HG03378 (cell line): ENCODE data around the gene CHID1.
A peak's percentile ranks its signal among the peaks of the same experiment; 100 is the strongest.

Source experiments
- ATAC-seq: cut with Tn5 transposase; IDR thresholded peaks from one replicate; pipeline ENCODE4 v1.9.1; 2021; ENCODE audit warnings: mild to moderate bottlenecking, moderate library complexity; ENCODE audit not compliant: unreplicated experiment

The CHID1 gene

DNA sequence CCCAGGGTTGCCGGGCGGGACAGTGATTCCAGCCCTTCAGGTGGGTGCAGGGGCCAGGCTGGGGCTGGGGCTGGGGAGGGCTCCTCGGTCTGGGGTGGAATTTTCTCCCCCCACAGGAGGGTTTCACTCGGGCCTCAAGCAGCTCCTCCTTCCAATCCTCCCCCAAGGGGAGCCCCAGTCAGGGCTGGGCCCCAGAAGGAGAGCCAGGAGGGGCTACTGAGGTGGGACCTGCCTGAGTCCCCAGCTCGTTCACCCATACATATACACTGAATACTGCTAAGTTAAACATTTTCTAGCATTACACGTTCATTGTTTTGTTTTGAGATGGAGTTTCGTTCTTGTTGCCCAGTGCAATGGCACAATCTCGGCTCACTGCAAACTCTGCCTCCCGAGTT, 84.4 kb downstream of the CHID1 start:
- no peak for ATAC-seq

DNA sequence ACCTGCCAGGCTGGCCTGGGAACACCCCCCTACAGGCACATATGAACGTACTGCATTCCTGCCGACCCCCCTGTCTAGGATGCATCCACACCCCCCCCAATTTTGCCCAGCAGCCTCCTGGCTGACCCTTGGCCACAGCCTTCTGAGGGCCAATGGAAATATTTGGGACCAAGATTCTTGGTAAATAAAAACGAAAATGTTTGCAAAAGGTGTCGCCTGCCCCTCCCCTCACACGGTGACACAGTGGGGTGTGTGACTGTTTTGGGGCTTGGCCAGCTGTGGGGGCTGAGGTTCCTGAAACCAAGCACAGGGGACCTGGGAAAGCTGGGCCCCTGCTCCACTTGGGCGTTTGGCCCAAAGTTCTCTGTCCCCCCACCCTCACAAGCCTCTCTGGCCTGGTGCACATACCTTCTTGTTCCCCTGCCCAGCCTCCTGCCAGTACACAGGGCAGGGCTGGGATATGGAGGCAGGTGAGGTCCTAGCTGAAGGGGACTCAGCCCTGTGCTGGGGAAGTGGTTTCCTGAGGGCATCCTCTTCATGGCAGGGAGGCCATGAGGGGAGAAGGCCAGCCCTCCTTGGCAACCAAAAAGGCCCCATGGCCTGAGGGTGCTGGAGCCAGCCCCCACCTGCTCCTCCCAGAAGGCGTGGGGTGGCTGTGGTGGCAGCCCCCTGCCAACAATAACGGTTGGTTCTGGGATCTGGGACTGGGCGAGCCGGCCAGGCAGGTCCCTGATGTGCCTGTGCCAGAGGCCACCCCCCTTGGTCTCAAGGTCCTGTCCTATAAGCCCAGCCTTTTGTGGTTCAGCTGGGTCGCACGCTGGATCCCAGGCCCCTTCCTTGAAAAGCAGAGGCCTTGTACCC, 85.0 kb downstream of the CHID1 start:
- ATAC-seq = no peak

DNA sequence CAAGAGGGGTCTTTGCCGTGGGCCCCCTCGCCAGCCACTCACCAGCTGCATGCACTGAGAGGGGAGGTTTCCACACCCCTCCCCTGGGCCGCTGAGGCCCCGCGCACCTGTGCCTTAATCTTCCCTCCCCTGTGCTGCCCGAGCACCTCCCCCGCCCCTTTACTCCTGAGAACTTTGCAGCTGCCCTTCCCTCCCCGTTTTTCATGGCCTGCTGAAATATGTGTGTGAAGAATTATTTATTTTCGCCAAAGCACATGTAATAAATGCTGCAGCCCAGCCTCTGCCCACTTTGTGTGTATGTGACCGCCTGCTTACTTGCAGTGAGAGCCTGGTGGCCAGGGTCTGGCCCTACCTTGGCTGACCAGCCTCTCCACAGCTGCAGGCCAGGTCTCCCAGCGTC, 85.7 kb downstream of the CHID1 start:
- ATAC-seq = no peak

DNA sequence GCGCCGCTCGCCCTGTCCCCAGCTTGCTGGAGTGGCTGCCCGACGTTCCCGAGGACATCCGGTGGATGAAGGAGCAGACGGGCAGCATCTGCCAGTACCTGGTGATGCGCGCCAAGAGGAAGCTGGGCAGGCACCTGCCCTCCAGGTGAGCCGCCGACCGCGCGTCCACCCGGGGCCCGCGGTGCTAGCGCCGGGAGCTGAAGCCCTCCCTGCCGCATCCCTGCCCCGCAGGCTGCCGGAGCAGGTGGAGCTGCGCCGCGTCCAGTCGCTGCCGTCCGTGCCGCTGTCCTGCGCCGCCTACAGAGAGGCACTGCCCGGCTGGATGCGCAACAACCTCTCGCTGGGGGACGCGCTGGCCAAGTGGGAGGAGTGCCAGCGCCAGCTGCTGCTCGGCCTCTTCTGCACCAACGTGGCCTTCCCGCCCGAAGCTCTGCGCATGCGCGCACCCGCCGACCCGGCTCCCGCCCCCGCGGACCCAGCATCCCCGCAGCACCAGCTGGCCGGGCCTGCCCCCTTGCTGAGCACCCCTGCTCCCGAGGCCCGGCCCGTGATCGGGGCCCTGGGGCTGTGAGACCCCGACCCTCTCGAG, 86.2 kb downstream of the CHID1 start:
- ATAC-seq = no peak

DNA sequence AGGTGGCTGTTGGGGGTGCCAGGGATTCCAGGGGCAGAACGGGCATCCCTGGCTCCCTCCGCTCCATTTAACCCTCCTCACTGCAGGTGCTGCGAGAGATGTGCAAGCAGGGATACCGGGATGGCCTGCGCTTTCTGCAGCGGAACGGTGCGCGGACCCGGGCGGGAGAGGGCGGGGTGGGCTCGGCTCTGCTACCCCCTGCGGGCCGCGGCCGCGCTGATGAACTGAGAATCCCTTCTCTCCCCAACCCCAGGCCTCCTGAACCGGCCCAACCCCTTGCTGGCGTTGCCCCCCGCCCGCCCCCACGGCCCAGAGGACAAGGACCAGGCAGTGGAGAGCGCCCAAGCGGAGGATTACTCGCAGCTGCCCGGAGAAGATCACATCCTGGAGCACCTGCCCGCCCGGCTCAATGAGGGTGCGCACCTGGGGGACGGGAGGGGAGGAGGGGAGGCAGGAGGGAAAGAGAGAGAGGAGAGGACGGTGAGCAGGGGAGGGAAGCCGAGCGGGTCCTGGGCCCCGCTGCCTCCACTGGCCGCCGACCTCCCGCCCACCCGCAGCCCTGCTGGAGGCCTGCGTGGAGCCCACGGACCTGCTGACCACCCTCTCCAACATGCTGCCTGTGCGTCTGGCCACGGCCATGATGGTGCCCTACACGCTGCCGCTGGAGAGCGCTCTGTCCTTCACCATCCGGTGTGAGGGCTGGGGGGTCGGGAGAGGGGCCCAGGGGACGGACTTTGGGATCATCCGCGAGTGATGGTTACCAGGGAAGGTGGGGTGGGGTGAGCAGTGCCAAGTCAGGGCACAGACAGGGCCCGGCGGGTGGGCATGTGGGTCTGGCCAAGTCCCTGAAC, 86.9 kb downstream of the CHID1 start:
- ATAC-seq = no peak

DNA sequence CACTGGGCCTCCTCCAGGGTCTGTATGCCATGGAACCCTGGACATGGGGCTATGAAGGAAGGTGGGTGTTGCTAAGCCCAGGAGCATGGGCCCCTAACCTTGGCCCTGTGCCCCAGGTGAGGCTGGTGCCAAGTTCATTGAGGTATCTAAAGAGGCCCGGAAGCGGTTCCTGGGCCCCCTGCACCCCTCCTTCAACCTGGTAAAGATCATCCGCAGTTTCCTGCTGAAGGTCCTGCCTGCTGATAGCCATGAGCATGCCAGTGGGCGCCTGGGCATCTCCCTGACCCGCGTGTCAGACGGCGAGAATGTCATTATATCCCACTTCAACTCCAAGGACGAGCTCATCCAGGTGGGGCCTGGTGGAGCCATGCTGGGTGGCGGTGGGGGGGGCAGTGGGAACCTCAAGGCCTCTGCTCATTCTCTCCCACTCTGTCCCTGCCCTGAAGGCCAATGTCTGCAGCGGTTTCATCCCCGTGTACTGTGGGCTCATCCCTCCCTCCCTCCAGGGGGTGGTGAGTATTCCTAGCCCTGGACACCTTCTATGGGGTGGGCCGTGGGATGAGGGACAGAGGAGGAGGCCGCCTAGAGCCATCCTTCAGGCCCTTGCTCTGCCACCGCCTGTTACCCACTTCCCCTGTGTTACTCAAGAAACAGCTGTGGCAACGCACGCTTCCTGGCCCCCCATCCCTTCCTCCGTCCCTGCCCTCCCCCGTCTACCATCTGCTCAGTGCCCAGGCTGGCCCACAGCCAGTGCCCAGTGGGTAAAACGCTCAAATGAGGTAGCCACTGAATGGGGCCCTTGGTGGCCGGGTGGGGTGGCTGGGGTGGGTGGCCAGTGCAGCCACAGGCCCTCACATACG, 88.9 kb downstream of the CHID1 start:
- ATAC-seq = no peak

DNA sequence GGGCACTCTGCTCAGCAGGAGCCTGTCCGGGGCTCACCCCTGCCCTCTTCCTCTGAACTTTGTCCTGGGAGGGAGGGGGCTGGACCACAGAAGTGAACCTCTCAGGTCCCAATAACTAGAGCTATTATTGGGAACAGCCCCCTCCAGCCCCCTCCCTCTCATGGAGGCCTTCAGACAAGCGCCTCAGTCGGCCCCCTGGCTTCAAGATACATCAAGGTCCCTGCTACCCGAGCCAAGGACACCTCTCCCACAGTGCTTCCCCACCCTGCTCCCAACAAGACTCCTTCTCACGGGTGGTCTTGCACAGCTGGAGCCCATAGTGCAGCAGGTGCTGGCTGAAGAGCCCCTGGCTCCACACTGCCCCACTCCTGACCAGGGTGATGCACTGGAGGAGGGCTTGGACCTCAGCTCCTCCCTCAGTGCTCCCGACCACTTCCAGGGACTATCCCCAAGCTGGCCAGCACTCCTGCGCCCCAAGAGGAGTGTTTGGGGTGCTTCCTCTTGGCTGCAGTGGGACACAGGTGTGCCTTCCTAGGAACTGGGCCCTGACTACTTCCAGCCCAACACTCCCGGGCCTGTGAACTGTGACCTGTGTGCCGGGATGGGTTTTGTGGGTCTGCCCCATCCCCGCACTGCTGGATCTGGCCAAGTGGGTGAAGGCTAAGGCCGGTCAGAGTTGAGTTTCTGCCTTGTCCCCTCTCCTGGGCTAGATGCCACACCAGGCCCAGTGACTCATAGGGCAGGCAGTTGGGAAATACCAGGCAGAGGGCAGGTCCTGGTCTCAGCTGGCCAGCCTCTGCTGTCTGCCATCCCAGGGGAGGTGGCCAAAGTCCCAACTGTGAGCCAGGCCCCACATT, 89.7 kb downstream of the CHID1 start:
- no peak for ATAC-seq

DNA sequence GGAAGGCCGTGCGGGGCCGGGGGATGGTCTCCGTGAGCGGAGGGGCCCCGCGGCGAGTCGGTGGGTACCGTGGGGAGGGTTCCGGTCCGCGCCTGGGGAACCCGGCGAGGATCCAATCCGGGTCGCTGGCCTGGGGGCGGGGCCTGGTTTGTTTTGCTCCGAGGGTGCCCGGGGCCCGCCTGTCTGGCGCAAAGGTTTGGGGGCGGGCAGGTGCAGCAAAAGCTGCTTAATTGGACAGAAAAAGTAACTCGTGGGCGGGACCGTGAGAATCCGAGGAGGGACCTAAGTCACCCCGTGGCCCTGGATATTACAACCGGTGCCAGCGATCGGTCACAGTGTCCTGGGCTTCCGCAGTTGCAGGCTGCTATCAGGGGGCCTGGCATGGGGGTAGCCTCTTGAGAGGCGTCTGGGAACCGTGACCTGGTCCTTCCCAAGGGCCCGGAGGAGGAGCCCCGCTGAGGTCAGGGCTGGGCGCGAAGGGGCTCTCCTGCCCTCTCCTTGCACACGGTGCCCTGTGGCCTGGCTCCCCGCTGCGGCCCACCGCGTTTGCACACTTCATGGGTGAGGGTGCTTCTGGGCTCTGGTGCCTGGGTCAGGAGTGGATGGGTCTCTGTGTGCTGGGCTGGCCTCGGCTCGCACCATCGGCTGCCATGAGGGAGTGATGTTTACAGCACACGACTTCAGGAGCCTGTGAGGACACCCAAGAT, 90.5 kb downstream of the CHID1 start:
- ATAC-seq = peak; percentile 54

DNA sequence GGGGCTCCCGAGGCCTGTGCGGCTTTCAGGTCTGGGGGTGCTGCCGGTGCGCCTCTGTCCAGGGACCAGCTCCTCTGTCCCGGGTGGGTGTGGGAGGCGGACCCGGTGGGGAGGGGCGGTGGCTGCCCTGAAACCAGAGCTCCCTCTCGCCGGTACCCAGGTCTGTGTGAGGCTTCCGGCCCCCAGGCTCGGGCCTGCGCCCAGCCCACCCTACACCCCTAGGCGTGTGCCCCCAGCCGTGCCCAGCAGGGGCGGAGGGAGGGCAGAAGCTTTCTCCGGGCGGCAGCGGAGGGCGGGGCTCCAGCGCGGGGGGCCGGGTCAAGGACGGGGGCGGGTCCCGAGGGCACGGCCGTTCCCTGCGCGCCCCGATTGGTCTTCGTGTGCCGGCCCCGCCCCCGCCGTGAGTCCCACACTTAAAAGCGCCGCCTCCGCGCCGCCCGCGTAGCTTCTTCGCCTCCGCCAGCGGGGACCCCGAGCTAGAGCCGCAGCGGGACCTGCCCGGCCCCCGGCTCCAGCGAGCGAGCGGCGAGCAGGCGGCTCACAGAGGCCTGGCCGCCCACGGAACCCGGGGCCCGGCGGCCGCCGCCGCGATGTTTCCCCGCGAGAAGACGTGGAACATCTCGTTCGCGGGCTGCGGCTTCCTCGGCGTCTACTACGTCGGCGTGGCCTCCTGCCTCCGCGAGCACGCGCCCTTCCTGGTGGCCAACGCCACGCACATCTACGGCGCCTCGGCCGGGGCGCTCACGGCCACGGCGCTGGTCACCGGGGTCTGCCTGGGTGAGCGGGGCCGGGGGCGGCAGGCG, 91.3 kb downstream of the CHID1 start:
- ATAC-seq = peak; percentile 28

DNA sequence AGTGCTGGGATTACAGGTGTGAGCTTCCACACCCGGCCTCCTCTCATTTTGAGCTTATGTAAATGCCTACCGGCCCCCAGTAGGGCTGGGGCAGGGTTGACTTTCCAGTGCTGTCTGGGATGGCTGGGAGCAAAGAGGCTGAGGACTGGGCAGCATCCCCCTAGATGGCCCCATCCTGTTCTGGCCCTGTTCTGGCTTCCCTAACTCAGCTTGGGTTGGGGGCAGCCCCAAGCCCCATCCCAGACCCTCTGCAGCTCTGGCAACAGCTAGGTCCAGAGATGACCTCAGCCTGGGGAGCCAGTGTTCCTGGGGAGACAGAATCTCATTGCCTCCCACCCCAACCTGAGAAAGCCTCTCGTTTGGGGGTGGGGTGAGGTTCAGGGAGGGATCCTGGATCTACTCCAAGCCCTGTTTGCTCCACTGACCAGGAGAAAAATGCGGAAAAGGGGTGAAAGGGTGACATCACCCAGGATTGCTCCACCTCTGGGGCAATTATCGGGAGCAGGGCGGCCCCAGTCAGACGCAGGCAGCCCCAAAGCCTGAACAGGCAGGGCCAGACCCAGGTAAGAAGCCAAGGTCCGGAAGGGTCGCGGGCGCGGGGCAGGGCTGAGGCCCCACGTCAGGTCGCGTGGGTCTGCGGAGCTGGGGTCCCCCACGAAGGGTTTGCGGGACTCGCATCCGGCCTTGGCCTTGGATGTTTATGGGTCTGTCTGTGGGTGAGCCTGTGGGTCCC, 92.0 kb downstream of the CHID1 start, which contains the start of gene PNPLA2:
TSS of gene PNPLA2 (plus strand) at position 519 of the 733 bp plus-strand sequence. CDS start 805 bp downstream, outside the sequence.
- ATAC-seq = no peak
